ENCODE measurements around the gene CDCP2. TPM values are rescaled to one million over a fixed set of nuclear protein-coding genes. Genes with fewer than 3 reads are reported as not detected.

The CDCP2 gene
- total and polyA plus RNA-seq, 2 of the 8 experiments (the other 6 are each of a cell fraction or from before 2014, with no cell fraction given), result not detected

- TF ChIP-seq NRF1 (IDR thresholded peaks at IDR 0.05; ENCODE audit: low read depth, low read length), result no peak
- TF ChIP-seq TCF12 (IDR thresholded peaks at IDR 0.05; ENCODE audit: low read depth, low read length), result no peak
- no peak for TF ChIP-seq BCL11A (IDR thresholded peaks at IDR 0.05; ENCODE audit: low read depth in 2 of 2, low read length in 2 of 2)
These were observed 13.1 kb downstream of the CDCP2 start (continued) for GRCh38 chr1:54139711-54140110.

All from H1 (cell line).